Endodermal cell (in vitro differentiated cells): ENCODE measurements around the gene CYB5R2. TPM values are rescaled to one million over a fixed set of nuclear protein-coding genes. Genes with fewer than 3 reads are reported as not detected.

Experiments
- DNase-seq: peaks from one replicate; pipeline ENCODE4 v3.0.0-alpha.2; 2017
- H3K27ac ChIP-seq: 2 replicates; pipeline ENCODE4 v1.5.1; 2013; ENCODE audit warnings: mild to moderate bottlenecking, low read depth, low read length, moderate library complexity
- H3K27me3 ChIP-seq: 2 replicates; pipeline ENCODE4 v1.6.1; 2013; ENCODE audit warnings: mild to moderate bottlenecking, low read length, moderate library complexity; ENCODE audit not compliant: insufficient read depth, control insufficient read depth, poor library complexity, severe bottlenecking
- H3K36me3 ChIP-seq: 2 replicates; pipeline ENCODE4 v1.7.0; 2013; ENCODE audit warnings: mild to moderate bottlenecking, low read length, moderate library complexity; ENCODE audit not compliant: control insufficient read depth, insufficient read depth
- H3K4me1 ChIP-seq: one replicate; pipeline ENCODE4 v1.7.0; 2013; ENCODE audit warnings: low read length; ENCODE audit not compliant: control insufficient read depth, insufficient read depth
- H3K4me3 ChIP-seq: 2 replicates; pipeline ENCODE4 v1.5.1; 2013; ENCODE audit warnings: mild to moderate bottlenecking, low read length, moderate library complexity
- H3K9ac ChIP-seq: 2 replicates; pipeline ENCODE4 v1.6.1; 2013; ENCODE audit warnings: mild to moderate bottlenecking, low read length, moderate library complexity; ENCODE audit not compliant: poor library complexity, severe bottlenecking; ENCODE audit errors: extremely low read depth
- H3K9me3 ChIP-seq: 2 replicates; pipeline ENCODE4 v1.6.1; 2013; ENCODE audit warnings: mild to moderate bottlenecking, low read length, moderate library complexity; ENCODE audit not compliant: control insufficient read depth
- H3K27ac Mint-ChIP-seq: 2 replicates; pipeline ENCODE4 v1.8.0; 2020; ENCODE audit warnings: mixed read lengths
- H3K27me3 Mint-ChIP-seq: 2 replicates; pipeline ENCODE4 v1.8.0; 2021; ENCODE audit warnings: mild to moderate bottlenecking, mixed read lengths; ENCODE audit not compliant: insufficient read depth
- H3K36me3 Mint-ChIP-seq: 2 replicates; pipeline ENCODE4 v1.8.0; 2020; ENCODE audit warnings: low read depth, mixed read lengths
- H3K4me1 Mint-ChIP-seq: 2 replicates; pipeline ENCODE4 v1.8.0; 2020; ENCODE audit warnings: mixed read lengths
- H3K4me3 Mint-ChIP-seq: 2 replicates; pipeline ENCODE4 v1.8.0; 2020; ENCODE audit warnings: mild to moderate bottlenecking, moderate library complexity, mixed read lengths
- H3K9me3 Mint-ChIP-seq: 2 replicates; pipeline ENCODE4 v1.8.0; 2020; ENCODE audit warnings: mild to moderate bottlenecking, mixed read lengths
- WGBS, 2 experiments: methylation state at CpG; one replicate each; pipeline versions ENCODE4 v1.1.5 to v1.1.7; 2013; ENCODE audit warnings: missing lambda C conversion rate in 2 of 2, mixed read lengths in 1 of 2; ENCODE audit not compliant: insufficient coverage in 1 of 2, insufficient read length in 1 of 2; 5-methylcytosine and 5-hydroxymethylcytosine counted together
- total RNA-seq, 2 donors: library from RNA; stranded (reverse); fragmentation: NEBNext Ultra II Directional in 1 of 2; extraction: Animal tissue kit (Norgen Biotek cat#: 25700) in 1 of 2; gene quantifications; 2 replicates in 1 of 2; 3 replicates in 1 of 2; pipeline ENCODE4 v1.2.1, GENCODE V29; 2021
- TF ChIP-seq, protein P1 (sequence below): fragments of 200-600 bp; sonication (generic); conservative IDR thresholded peaks from 2 replicates; pipeline ENCODE4 v1.5.0; 2021; ENCODE audit warnings: antibody characterized with exemption, mild to moderate bottlenecking

Gene CYB5R2
- total RNA-seq, 2 donors from 2014 or later = 31.7 to 51.9 TPM

DNA sequence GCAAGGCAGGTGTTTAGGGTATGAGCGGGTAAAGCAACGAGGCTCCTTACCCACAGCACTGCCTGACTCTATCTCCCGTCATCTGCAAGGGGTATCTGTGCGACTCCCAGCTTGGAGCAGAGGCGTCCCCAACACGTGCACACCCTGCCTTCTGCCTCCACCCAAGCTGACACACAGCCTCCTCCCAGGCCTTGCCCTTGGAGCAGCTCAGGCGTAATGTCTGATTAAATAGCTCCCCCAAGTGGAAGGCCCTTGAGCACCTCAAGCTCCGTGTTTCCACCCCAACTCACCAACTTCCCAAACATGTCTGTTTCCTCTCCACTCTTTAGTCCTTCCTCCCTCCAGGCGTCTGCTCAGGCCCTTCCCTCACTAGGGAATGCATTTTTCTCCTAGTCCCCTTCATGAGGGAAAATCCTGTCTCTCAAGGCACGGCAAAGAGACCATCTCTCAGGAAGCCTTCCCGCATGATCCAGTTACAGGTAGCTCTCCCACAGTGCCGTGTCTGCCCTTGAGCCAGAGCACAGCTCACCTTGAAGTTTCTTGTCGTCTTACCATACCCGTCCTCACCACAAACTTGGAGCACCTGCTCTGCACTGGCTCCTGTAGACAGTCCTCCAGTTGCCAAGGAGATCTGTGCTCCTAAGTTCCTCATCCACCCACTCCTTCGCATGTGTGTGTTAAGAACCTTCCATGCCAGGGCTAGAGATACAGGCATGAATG lies 15.8 kb downstream of the CYB5R2 start:
- Mint-ChIP-seq H3K4me1 (no peaks in the 10 kb centered on the region), H3K27ac (no peak overlapping the region), H3K27me3 (no peaks in the 10 kb centered on the region), H3K9me3 (peaks cover 13% of the 10 kb centered on the region), H3K4me3 (no peak overlapping the region), H3K36me3 (peaks cover 66% of the 10 kb centered on the region)
- DNase-seq = peak; percentile 82
- Histone ChIP-seq H3K4me3 (no peak overlapping the region), H3K27me3 (no peaks in the 10 kb centered on the region), H3K4me1 (no peaks in the 10 kb centered on the region), H3K9ac (no peak overlapping the region), H3K27ac (no peak overlapping the region), H3K9me3 (peaks cover 6% of the 10 kb centered on the region), H3K36me3 (peaks cover 56% of the 10 kb centered on the region)
- 80 to 87% methylated on average over 13 to 15 of the region's 15 CpGs for WGBS, 2 experiments
- TF ChIP-seq, protein P1, sequence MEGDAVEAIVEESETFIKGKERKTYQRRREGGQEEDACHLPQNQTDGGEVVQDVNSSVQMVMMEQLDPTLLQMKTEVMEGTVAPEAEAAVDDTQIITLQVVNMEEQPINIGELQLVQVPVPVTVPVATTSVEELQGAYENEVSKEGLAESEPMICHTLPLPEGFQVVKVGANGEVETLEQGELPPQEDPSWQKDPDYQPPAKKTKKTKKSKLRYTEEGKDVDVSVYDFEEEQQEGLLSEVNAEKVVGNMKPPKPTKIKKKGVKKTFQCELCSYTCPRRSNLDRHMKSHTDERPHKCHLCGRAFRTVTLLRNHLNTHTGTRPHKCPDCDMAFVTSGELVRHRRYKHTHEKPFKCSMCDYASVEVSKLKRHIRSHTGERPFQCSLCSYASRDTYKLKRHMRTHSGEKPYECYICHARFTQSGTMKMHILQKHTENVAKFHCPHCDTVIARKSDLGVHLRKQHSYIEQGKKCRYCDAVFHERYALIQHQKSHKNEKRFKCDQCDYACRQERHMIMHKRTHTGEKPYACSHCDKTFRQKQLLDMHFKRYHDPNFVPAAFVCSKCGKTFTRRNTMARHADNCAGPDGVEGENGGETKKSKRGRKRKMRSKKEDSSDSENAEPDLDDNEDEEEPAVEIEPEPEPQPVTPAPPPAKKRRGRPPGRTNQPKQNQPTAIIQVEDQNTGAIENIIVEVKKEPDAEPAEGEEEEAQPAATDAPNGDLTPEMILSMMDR = peak; percentile 59

DNA sequence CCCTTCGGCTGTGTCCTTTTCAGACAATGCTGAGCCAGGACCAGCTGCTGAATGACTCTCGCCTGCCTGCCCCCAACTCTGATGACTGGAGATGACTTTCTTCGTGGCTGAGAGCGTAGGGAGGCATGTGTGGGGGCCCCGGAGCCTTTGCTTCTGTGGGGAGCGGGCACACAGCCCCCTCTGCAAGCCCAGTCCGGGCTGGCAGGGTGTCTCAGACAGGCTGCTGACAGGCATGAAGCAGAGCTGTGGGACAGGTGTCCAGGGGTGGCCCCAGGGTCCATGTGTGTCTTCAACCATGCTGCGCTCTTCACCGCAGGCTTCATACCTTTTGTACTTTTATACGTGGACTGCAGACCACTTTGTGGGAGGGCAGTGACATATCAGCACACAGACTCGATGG lies 16.6 kb downstream of the CYB5R2 start:
- Histone ChIP-seq H3K4me3 (no peak overlapping the region), H3K4me1 (no peaks in the 10 kb centered on the region), H3K27ac (no peak overlapping the region), H3K27me3 (no peaks in the 10 kb centered on the region), H3K9ac (no peak overlapping the region), H3K9me3 (peaks cover 6% of the 10 kb centered on the region), H3K36me3 (peaks cover 63% of the 10 kb centered on the region)
- H3K9me3 Mint-ChIP-seq = peaks cover 13% of the 10 kb centered on the region
- H3K36me3 Mint-ChIP-seq = peaks cover 70% of the 10 kb centered on the region
- H3K27ac Mint-ChIP-seq = no peak overlapping the region
- WGBS, 2 experiments = 95% methylated on average over 6 to 11 of the region's 11 CpGs
- TF ChIP-seq, protein P1 = no peak
- DNase-seq = no peak
- no peak overlapping the region for H3K4me3 Mint-ChIP-seq
- no peaks in the 10 kb centered on the region for H3K4me1 Mint-ChIP-seq
- H3K27me3 Mint-ChIP-seq = no peaks in the 10 kb centered on the region

DNA sequence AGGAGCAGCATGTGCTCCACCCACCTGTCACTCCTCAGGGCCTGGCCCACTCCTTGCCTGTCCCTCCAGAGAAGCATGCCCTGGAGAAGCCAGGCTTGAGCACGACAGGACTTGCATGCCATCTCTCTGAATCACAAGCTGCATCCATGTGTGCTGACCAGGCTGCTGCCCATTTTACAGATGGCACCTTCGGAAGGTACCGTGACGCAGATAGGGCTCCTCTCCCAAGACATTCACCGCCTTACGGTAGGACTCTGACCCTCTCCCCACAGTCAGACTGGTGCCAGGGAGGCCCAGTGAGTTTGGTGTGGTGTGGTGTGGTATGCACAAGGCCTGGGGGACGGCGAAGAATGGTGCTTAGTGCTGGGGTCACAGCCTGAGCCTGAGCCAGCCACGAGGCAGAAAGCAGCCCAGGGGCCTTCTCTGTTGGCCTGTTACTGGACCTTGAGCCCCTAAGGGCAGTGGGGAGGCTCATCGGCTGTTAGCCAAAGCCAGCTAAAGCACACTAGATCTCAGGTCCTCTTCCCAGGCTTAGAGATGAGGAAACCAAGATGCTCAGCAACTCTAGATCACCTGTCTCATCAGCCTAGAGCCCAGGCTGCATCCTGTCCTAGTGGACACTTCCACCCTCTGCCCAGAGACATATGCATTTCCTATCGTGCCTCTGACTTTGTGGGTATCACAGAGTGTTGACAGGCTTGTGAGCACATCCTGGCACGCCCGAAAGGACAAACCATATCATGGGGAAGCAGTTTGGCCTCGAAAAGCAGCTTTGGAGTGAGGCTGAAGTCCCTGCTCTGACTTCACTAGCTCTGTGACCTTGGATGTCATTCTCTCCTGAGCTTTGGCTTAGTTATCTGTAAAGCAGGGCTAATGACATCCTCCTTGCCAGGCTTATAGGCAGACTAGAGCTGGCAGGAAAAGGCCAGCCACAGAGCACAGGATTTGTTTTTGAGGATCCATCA lies 17.8 kb downstream of the CYB5R2 start:
- no peak for DNase-seq
- Mint-ChIP-seq H3K9me3 (peaks cover 6% of the 10 kb centered on the region), H3K4me3 (no peak overlapping the region), H3K27me3 (no peaks in the 10 kb centered on the region), H3K36me3 (peaks cover 73% of the 10 kb centered on the region), H3K4me1 (no peaks in the 10 kb centered on the region), H3K27ac (no peak overlapping the region)
- WGBS, 2 experiments = 87 to 90% methylated on average over 6 to 14 of the region's 14 CpGs
- Histone ChIP-seq H3K27ac (no peak overlapping the region), H3K36me3 (peaks cover 75% of the 10 kb centered on the region), H3K9me3 (peaks cover 6% of the 10 kb centered on the region), H3K27me3 (no peaks in the 10 kb centered on the region), H3K9ac (no peak overlapping the region), H3K4me1 (no peaks in the 10 kb centered on the region), H3K4me3 (no peak overlapping the region)
- TF ChIP-seq, protein P1 = no peak
